Transverse colon (tissue), 4 donors: ENCODE measurements around the gene C16orf82.

Source experiments
- EP300 ChIP-seq: sonication (generic); formaldehyde crosslinking; IDR thresholded peaks from one replicate; pipeline ENCODE4 v1.6.1; 2017; ENCODE audit warnings: antibody characterized with exemption, low read depth
- POLR2A ChIP-seq: fragments of 450-650 bp; IDR thresholded peaks from one replicate; pipeline ENCODE4 v1.6.1; 2016; ENCODE audit warnings: antibody characterized with exemption, mild to moderate bottlenecking, moderate library complexity
- POLR2AphosphoS5 ChIP-seq, 3 donors: sonication (generic); formaldehyde crosslinking; IDR thresholded peaks; one replicate each; pipeline ENCODE4 v1.6.1; 2016; ENCODE audit warnings: antibody characterized with exemption in 3 of 3
- TF ChIP-seq, protein P1 (sequence below), 5 experiments: fragments of 200-600 bp in 3 of 5; fragments of 450-650 bp in 2 of 5; sonication (generic) in 3 of 5; IDR thresholded peaks; 1 replicate in 2 of 5; 2 replicates in 3 of 5; pipeline ENCODE4 v1.5.1; 2016 to 2017; ENCODE audit warnings: antibody characterized with exemption in 5 of 5, inconsistent platforms in 3 of 5, mild to moderate bottlenecking in 2 of 5, moderate library complexity in 1 of 5

- TF ChIP-seq POLR2A (no peak), EP300 (no peak), POLR2AphosphoS5 (IDR thresholded peaks at IDR 0.05) (no peak)
- TF ChIP-seq, protein P1, sequence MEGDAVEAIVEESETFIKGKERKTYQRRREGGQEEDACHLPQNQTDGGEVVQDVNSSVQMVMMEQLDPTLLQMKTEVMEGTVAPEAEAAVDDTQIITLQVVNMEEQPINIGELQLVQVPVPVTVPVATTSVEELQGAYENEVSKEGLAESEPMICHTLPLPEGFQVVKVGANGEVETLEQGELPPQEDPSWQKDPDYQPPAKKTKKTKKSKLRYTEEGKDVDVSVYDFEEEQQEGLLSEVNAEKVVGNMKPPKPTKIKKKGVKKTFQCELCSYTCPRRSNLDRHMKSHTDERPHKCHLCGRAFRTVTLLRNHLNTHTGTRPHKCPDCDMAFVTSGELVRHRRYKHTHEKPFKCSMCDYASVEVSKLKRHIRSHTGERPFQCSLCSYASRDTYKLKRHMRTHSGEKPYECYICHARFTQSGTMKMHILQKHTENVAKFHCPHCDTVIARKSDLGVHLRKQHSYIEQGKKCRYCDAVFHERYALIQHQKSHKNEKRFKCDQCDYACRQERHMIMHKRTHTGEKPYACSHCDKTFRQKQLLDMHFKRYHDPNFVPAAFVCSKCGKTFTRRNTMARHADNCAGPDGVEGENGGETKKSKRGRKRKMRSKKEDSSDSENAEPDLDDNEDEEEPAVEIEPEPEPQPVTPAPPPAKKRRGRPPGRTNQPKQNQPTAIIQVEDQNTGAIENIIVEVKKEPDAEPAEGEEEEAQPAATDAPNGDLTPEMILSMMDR (IDR thresholded peaks at IDR 0.05): no peak
Measured at GRCh38 chr16:27083861-27084261, 17.1 kb downstream of the C16orf82 start.
